HG03575 (cell line): ENCODE data around the gene ZCCHC2.

Source experiments
- ATAC-seq: cut with Tn5 transposase; IDR thresholded peaks from one replicate; pipeline ENCODE4 v1.9.1; 2021; ENCODE audit not compliant: unreplicated experiment, insufficient number of reproducible peaks, low FRiP score; ENCODE audit errors: extremely low read depth

ZCCHC2 gene

GRCh38 chr18:62569081-62569655 lies 46.3 kb downstream of the ZCCHC2 start:
- no peak for ATAC-seq

GRCh38 chr18:62571037-62571436 lies 48.2 kb downstream of the ZCCHC2 start:
- ATAC-seq: no peak

DNA sequence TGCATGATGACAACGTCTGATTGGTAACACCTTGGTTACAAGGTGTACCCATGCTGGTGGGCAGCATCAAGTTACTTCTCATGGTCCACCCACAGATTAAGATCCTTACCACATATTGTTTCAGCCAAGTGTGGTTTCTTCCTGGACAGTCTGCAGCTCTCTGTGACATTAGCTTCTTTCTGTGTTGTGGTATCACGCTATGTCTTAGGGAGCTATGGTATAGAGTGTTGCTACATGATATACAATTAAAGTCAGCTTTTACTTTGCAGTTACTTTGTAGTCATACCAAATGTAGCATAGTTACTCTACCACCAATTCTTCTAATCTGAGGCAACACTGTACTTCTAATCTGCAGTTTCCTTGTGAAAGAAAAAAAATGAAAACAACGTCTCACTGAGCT lies 48.8 kb downstream of the ZCCHC2 start:
- no peak for ATAC-seq

- ATAC-seq: no peak
Measured at GRCh38 chr18:62572456-62572855, 49.6 kb downstream of the ZCCHC2 start.

GRCh38 chr18:62574776-62575175 lies 52.0 kb downstream of the ZCCHC2 start:
- no peak for ATAC-seq

DNA sequence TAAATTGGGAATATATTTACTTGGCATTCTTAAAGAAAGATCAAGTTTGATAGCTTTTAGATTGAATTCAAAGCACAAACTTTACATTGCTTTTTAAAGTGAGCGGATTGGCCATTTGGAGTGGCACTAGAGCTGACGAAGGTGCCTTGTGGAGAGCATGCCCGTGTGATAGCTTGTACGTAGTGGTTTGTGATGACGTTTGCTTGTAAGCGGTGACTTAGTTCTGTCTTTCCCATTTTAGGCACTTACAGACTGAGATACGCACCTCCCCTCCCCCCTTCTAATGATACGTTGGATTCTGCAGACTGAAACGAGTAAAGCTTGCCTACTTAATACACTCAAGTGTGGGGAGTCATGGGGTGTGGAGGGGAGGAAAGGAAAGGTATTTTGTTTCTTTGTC lies 53.4 kb downstream of the ZCCHC2 start:
- no peak for ATAC-seq

DNA sequence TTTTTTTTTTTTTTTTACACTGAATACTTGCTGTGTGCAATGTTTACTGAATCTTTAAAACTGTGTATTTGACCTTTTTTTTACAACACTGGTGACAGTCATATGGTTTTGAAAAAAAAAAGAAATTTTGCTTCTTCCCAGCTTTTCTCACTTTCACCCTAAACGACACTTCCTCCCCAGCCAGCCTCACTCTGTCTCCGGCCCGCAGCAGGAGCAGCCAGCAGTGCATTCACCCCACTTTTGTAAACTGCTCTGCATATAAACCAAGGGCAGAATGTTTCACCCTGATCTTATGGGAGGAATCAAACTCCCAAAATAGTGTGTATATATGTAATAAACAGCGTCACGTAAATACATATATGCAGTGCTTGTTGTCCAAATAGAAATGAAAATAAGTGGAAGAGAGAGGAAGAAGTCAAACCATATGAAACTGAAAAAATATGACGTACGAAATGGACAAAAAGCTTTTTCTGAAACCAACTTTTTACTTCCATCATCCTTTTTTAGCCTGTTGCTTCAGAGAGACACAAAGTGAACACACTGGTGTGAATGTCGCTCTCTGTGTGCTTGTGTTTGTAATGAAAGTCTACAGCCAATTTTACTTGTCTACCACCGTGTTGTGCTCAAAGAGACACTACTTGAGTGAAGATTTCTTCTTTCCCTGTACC lies 54.2 kb downstream of the ZCCHC2 start:
- no peak for ATAC-seq

DNA sequence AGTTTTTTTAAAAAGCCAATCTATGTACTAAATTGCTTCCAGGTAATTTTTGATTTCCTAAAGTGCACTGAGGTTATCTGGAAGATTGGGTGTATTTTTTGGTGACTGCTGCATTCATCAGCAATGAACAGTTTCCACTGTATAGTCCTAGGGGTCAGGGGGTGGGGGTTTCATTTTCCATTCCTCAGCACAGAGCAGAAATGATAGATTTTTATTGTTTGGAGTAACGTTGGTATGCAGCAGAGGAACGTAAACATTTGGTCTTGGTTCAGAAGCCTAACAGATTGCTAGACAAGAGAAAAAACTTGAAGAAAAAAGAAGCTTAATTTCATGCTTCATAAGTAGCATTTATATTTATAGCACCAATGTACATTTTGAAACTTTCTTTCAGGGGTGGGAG lies 54.9 kb downstream of the ZCCHC2 start:
- no peak for ATAC-seq

DNA sequence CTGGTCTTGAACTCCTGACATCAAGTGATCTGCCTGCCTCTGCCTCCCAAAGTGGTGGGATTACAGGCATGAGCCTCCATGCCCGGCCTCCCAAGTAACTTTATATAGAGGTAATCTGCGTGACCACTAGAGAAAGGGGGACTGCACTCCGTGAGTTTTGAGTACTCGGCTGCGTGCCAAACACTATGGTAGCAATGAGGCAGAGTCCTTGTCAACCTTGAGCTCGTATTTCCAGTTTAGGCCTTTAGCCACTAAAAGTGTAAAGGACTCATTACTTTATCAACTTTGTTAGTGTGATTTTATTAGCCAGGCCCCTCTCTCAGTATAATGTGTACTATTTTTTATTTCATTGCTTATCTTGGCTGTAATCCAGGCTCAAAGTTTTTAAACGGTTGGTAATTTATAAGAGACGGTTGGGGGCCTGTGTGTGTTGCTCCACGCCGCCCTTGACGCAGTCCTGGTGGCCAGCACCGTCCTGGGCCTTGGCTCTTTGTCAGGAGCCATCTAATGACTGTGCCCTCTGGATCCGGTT lies 56.2 kb downstream of the ZCCHC2 start:
- ATAC-seq: no peak

DNA sequence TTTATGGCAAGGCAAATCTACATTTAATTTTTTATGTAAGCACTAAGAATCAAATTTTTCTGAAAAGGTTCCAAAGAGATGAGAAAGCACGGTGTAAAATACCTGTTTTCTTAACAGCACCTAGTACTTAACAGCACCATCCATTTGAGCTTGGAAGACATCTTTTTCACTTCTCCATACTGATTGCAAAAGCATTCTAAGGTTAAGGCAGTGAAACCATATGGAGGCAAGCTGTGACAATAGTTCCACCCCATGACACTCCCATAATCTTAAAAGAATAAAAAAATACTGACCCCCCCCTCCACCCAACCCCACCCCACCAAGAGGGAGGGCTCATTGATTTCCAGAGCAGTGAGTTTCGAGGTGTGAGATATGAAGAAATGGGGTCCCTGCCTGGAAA lies 60.6 kb downstream of the ZCCHC2 start:
- ATAC-seq: no peak

DNA sequence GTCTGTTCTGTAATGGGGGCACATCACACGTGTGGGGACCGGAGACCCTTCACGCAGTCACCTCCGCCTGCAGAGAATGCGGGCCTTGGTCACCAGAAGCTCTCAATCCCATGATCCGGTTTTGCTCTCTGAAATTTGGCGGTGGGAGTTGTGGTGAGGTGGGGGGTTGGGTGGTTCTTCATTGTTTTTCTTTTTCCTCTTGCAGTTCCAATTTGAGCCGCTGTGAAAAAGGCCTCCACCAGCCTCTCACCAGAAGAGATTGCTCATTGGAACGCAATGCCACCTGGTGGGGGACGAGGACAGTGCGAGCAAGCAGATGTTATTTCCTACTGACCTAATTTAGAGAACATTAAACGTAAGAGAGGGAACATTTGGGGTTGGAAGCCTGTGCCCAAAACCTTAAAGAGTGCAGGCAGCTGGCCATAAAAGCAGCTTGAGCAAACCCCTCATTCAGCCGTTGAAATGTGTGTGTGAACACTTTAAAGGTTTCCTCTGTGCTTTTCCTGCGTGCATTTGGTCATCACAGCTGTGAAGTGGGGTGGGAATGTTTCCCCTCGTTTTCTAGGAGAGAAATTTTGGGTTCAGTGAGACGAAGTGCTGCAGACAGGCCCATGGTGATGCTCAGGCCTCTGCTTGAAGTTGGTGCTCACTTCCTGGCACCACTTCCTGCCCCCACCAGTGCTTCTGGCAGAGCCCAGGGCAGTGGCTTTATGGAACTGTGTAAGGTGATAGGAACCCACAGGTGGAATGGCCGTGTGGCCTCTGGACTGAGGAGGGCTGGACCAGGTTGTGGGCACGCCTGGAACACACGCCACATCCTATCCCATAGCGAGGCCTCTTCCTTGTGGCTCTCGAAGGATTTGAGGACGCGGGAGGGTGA lies 61.7 kb downstream of the ZCCHC2 start:
- no peak for ATAC-seq

DNA sequence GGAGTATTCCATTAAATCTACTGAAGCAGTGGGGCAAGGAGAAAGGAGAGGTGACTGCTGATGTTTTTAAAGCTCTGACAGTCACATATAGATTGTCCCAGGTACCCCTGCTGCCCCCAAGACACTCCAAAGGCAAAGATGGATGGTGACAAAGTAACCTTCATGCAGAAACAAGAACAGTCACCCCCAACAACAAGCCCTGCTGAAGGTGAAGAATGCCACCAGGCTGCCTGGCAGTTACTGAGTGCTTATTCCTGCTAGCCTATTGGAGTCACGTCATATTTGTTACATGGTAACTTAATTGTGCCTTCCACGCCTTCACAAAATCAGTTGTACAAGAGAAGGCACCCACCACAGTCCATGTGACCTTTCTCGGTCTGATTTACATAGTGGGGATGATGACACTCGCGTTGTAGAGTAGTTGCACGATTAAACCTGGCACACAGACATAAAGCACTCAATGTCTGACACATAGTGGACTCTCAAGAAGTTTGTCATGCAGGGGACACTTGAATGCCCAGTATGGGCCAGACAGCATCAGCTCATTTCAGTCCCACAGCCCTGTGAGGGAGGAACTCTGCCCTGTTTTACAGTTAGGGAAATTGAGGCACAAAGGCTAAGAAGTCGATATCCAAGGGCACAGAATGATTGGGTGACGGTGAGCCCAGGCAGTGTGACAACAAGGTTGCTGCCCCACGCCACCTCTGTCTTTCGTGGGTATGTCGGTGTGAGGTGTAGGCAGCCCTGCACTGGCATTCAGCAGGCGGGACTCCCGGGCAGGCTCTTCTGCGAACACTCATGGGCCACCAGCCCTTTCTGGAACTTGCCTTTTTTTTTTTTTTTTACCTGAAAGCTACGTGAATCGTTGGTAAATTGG lies 62.7 kb downstream of the ZCCHC2 start:
- no peak for ATAC-seq

GRCh38 chr18:62586151-62586774 lies 63.4 kb downstream of the ZCCHC2 start:
- no peak for ATAC-seq

- ATAC-seq: no peak
Measured at GRCh38 chr18:62586781-62587487, 64.1 kb downstream of the ZCCHC2 start.

- ATAC-seq: no peak
Measured at GRCh38 chr18:62587689-62588088, 64.9 kb downstream of the ZCCHC2 start.

DNA sequence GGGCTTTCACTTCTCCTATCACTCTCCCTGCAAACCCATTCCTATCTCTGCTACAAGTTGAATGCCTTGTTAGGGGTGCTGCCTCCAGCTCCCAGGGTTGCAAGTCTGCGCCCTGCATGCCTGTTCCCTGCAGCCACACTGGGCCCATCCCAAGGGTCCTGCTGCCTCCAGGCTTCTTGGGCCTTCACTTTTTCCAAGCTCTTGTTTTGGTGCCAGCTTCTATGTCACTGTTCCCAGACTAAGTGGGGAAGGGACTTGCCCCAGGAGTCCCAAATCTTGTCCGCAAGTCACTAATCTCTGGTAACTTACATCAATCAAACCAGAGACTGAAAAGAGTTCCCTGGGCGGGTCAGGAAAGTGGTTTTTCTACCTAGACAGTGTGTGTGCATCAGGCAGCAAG lies 65.4 kb downstream of the ZCCHC2 start:
- no peak for ATAC-seq

GRCh38 chr18:62590799-62591590 lies 68.2 kb downstream of the ZCCHC2 start:
- ATAC-seq: no peak
